ENCODE data around the gene SDHC.

SDHC gene

DNA sequence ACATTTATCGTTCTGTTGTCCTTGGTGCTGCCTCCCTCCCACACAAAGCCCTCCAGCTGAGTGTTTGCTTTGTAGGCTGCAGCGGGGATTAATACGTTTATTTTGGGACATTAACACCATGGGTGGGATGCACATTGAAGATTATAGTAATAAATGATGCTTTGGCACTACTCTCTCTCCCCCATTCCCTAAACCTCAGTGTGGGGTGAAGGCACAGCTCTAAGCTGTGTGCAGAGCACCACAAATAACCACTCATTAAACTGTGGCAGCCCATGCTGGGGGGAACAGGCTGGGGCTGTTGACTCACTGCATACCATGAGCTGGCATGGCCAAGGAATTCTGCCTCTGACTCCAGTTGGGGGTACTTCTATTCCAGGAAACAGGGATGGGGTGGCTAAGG is 48.0 kb upstream of the SDHC start (continued):
- TF ChIP-seq ZNF2 (tag by site-specific recombination; IDR thresholded peaks at IDR 0.05), result no peak
- TF ChIP-seq ZIC2 (tag by site-specific recombination; IDR thresholded peaks at IDR 0.05), result peak; percentile 65
- no peak for TF ChIP-seq ZNF174 (tag by site-specific recombination; IDR thresholded peaks at IDR 0.05)
- TF ChIP-seq SETDB1 (IDR thresholded peaks at IDR 0.05; ENCODE audit: insufficient read length, low read length), result no peak
- no peak for TF ChIP-seq ZNF837 (tag by site-specific recombination; IDR thresholded peaks at IDR 0.05)
- TF ChIP-seq ZNF585B (tag by site-specific recombination; IDR thresholded peaks at IDR 0.05), result no peak
- TF ChIP-seq ZNF785 (tag by site-specific recombination; IDR thresholded peaks at IDR 0.05), result no peak
- TF ChIP-seq ZNF791 (tag by site-specific recombination; IDR thresholded peaks at IDR 0.05), result no peak
- TF ChIP-seq SP2 (tag by site-specific recombination; IDR thresholded peaks at IDR 0.05), result no peak
- TF ChIP-seq, protein P1, sequence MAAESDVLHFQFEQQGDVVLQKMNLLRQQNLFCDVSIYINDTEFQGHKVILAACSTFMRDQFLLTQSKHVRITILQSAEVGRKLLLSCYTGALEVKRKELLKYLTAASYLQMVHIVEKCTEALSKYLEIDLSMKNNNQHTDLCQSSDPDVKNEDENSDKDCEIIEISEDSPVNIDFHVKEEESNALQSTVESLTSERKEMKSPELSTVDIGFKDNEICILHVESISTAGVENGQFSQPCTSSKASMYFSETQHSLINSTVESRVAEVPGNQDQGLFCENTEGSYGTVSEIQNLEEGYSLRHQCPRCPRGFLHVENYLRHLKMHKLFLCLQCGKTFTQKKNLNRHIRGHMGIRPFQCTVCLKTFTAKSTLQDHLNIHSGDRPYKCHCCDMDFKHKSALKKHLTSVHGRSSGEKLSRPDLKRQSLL (tag by site-specific recombination; IDR thresholded peaks at IDR 0.05), result no peak
- TF ChIP-seq ZNF626 (tag by site-specific recombination; IDR thresholded peaks at IDR 0.05), result no peak
- TF ChIP-seq ZNF660 (tag by site-specific recombination; IDR thresholded peaks at IDR 0.05), result no peak
- TF ChIP-seq, protein P2, sequence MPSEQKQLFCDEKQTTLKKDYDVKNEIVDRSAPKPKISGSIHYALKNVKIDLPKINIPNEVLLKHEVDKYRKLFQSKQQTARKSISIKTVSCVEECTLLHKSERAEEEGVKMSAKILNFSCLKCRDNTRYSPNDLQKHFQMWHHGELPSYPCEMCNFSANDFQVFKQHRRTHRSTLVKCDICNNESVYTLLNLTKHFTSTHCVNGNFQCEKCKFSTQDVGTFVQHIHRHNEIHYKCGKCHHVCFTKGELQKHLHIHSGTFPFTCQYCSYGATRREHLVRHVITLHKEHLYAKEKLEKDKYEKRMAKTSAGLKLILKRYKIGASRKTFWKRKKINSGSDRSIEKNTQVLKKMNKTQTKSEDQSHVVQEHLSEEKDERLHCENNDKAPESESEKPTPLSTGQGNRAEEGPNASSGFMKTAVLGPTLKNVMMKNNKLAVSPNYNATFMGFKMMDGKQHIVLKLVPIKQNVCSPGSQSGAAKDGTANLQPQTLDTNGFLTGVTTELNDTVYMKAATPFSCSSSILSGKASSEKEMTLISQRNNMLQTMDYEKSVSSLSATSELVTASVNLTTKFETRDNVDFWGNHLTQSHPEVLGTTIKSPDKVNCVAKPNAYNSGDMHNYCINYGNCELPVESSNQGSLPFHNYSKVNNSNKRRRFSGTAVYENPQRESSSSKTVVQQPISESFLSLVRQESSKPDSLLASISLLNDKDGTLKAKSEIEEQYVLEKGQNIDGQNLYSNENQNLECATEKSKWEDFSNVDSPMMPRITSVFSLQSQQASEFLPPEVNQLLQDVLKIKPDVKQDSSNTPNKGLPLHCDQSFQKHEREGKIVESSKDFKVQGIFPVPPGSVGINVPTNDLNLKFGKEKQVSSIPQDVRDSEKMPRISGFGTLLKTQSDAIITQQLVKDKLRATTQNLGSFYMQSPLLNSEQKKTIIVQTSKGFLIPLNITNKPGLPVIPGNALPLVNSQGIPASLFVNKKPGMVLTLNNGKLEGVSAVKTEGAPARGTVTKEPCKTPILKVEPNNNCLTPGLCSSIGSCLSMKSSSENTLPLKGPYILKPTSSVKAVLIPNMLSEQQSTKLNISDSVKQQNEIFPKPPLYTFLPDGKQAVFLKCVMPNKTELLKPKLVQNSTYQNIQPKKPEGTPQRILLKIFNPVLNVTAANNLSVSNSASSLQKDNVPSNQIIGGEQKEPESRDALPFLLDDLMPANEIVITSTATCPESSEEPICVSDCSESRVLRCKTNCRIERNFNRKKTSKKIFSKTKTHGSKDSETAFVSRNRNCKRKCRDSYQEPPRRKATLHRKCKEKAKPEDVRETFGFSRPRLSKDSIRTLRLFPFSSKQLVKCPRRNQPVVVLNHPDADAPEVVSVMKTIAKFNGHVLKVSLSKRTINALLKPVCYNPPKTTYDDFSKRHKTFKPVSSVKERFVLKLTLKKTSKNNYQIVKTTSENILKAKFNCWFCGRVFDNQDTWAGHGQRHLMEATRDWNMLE (tag by site-specific recombination; conservative IDR thresholded peaks at IDR 0.05; ENCODE audit: low read depth), result no peak
- TF ChIP-seq EGR2 (tag by site-specific recombination; IDR thresholded peaks at IDR 0.05; ENCODE audit: low read depth), result peak; percentile 69; the same call in 1 of the 2 replicates
- no peak for TF ChIP-seq ZFP37 (tag by site-specific recombination; IDR thresholded peaks at IDR 0.05)

DNA sequence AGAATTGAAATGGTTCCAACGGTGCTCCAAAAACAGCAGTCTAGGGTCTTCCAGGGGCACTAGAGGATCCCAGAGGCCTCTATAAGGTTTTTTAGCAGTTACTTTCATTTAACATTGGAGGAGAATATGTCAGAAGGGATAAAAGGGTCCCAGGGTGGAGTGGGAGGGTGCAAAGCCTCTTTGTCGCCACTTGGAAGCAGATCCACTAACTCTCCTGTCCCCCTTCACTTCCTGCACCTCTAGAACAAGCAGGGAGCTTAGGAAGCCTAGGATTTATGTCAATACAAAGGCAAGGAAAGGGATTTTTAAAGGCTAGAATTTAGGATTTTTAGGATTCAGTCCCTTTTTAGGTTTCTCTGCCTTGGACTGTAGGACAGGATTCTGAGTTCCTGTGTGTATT is 47.3 kb upstream of the SDHC start:
- Histone ChIP-seq H3K4me1 (ENCODE audit: control insufficient read depth, insufficient read depth, low read length) (0 out of 2 replicates have a peak, but pooled peaks cover 3% of the 10 kb centered on the region), H3K9me3 (ENCODE audit: control insufficient read depth, insufficient read depth, low read depth, low read length) (no peaks in the 10 kb centered on the region), H3K36me3 (ENCODE audit: control insufficient read depth in 2 of 2, insufficient read depth in 1 of 2, low read length in 2 of 2) (no peaks in the 10 kb centered on the region), H3K27ac (ENCODE audit: extremely low read depth, low read depth, low read length) (no peak overlapping the region), H3K4me3 (ENCODE audit: low read depth, low read length) (no peak overlapping the region)
- TF ChIP-seq ZNF529 (tag by site-specific recombination; IDR thresholded peaks at IDR 0.05; ENCODE audit: insufficient replicate concordance) (no peak), ZNF211 (tag by site-specific recombination; IDR thresholded peaks at IDR 0.05; ENCODE audit: low read depth) (no peak), FEZF1 (tag by site-specific recombination; IDR thresholded peaks at IDR 0.05) (no peak), ZNF114 (tag by site-specific recombination; IDR thresholded peaks at IDR 0.05) (no peak), ZNF16 (tag by site-specific recombination; IDR thresholded peaks at IDR 0.05; ENCODE audit: low read depth) (no peak)
- TF ChIP-seq, protein P3, sequence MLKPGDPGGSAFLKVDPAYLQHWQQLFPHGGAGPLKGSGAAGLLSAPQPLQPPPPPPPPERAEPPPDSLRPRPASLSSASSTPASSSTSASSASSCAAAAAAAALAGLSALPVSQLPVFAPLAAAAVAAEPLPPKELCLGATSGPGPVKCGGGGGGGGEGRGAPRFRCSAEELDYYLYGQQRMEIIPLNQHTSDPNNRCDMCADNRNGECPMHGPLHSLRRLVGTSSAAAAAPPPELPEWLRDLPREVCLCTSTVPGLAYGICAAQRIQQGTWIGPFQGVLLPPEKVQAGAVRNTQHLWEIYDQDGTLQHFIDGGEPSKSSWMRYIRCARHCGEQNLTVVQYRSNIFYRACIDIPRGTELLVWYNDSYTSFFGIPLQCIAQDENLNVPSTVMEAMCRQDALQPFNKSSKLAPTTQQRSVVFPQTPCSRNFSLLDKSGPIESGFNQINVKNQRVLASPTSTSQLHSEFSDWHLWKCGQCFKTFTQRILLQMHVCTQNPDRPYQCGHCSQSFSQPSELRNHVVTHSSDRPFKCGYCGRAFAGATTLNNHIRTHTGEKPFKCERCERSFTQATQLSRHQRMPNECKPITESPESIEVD (tag by site-specific recombination; IDR thresholded peaks at IDR 0.05), result no peak
- TF ChIP-seq, protein P4, sequence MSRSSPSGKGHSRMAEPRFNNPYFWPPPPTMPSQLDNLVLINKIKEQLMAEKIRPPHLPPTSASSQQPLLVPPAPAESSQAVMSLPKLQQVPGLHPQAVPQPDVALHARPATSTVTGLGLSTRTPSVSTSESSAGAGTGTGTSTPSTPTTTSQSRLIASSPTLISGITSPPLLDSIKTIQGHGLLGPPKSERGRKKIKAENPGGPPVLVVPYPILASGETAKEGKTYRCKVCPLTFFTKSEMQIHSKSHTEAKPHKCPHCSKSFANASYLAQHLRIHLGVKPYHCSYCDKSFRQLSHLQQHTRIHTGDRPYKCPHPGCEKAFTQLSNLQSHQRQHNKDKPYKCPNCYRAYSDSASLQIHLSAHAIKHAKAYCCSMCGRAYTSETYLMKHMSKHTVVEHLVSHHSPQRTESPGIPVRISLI (tag by site-specific recombination; IDR thresholded peaks at IDR 0.05), result no peak
- POLR2A ChIA-PET, result no interaction called here
- CTCF ChIA-PET, result interaction anchor here (0.6 to 2.8 kb wide), 3 partner anchors 24 to 118 kb away, joined by 3 to 12 read pairs (median 4); no protein-coding TSS in a partner anchor
